ENCODE results near the gene ZBTB47.

GRCh38 chr3:42696356-42697288 lies 43.1 kb downstream of the ZBTB47 start:
- TF ChIP-seq, protein P1, sequence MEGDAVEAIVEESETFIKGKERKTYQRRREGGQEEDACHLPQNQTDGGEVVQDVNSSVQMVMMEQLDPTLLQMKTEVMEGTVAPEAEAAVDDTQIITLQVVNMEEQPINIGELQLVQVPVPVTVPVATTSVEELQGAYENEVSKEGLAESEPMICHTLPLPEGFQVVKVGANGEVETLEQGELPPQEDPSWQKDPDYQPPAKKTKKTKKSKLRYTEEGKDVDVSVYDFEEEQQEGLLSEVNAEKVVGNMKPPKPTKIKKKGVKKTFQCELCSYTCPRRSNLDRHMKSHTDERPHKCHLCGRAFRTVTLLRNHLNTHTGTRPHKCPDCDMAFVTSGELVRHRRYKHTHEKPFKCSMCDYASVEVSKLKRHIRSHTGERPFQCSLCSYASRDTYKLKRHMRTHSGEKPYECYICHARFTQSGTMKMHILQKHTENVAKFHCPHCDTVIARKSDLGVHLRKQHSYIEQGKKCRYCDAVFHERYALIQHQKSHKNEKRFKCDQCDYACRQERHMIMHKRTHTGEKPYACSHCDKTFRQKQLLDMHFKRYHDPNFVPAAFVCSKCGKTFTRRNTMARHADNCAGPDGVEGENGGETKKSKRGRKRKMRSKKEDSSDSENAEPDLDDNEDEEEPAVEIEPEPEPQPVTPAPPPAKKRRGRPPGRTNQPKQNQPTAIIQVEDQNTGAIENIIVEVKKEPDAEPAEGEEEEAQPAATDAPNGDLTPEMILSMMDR (IDR thresholded peaks at IDR 0.05), result no peak
- TF ChIP-seq EZH2 (IDR thresholded peaks at IDR 0.05), result no peak
- no peak for TF ChIP-seq EZH2phosphoT487 (IDR thresholded peaks at IDR 0.05)

Data from neural progenitor cell (in vitro differentiated cells).